Stromal cell of bone marrow (primary cell): ENCODE results near the gene BOD1L2.

ENCODE experiments used
- DNase-seq: peaks from one replicate; pipeline ENCODE4 v3.0.0-alpha.2; 2012; ENCODE audit warnings: low read depth

BOD1L2 gene

GRCh38 chr18:57150828-57151227, 3.9 kb downstream of the BOD1L2 start:
- no peak for DNase-seq

- DNase-seq: no peak
These were observed 7.4 kb downstream of the BOD1L2 start for GRCh38 chr18:57154191-57154830.

GRCh38 chr18:57164401-57164800, 17.5 kb downstream of the BOD1L2 start:
- no peak for DNase-seq

- no peak for DNase-seq
These were observed 20.9 kb downstream of the BOD1L2 start for GRCh38 chr18:57167617-57168308.

GRCh38 chr18:57171026-57171425, 24.1 kb downstream of the BOD1L2 start:
- DNase-seq: no peak

GRCh38 chr18:57175532-57175931, 28.6 kb downstream of the BOD1L2 start:
- DNase-seq: no peak

GRCh38 chr18:57185434-57185833, 38.5 kb downstream of the BOD1L2 start:
- DNase-seq: no peak

GRCh38 chr18:57188851-57189557, 42.1 kb downstream of the BOD1L2 start:
- DNase-seq: no peak

- no peak for DNase-seq
These were observed 43.1 kb downstream of the BOD1L2 start for GRCh38 chr18:57190026-57190425.

- no peak for DNase-seq
These were observed 47.2 kb downstream of the BOD1L2 start for GRCh38 chr18:57194070-57194469.

GRCh38 chr18:57194622-57195021, 47.7 kb downstream of the BOD1L2 start:
- DNase-seq: no peak

- no peak for DNase-seq
These were observed 48.5 kb downstream of the BOD1L2 start for GRCh38 chr18:57195341-57195740.

- no peak for DNase-seq
These were observed 50.4 kb downstream of the BOD1L2 start for GRCh38 chr18:57197261-57197660.

GRCh38 chr18:57198073-57198472, 51.2 kb downstream of the BOD1L2 start:
- DNase-seq: no peak
